Measurements from ENCODE around the gene WBP11.

DNA sequence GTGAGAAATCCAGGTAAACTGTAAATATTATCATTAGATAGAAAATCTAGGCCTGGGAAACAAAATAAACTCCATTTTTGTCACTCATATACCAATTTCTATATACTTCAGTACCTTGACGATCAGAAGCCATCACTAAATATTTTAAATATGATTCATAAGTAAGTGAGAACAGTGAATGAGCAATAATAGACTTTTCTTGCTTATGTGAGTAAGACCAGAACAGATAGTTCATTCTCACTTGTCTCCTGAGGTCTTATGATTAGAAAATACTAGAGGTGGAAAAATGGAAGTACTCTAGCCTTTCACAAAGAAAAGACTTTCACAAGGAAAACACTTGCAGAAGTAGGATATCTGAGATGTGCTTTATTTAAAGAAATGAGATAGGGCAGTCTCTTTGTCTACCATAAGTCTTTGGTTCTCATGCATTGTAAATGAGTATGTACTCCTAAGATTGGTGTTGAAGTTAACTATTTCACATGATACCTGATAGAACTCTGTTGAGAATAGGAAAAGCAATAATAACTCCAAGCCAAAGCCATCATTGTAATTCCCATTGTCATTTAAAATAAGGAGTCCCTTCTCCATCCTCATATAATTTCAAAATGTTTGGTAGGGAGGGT is 20.8 kb upstream of the WBP11 start:
- no peak for TF ChIP-seq POLR2AphosphoS5 (IDR thresholded peaks at IDR 0.05)
- no peak for TF ChIP-seq EP300 (IDR thresholded peaks at IDR 0.05)
- TF ChIP-seq, protein P1, sequence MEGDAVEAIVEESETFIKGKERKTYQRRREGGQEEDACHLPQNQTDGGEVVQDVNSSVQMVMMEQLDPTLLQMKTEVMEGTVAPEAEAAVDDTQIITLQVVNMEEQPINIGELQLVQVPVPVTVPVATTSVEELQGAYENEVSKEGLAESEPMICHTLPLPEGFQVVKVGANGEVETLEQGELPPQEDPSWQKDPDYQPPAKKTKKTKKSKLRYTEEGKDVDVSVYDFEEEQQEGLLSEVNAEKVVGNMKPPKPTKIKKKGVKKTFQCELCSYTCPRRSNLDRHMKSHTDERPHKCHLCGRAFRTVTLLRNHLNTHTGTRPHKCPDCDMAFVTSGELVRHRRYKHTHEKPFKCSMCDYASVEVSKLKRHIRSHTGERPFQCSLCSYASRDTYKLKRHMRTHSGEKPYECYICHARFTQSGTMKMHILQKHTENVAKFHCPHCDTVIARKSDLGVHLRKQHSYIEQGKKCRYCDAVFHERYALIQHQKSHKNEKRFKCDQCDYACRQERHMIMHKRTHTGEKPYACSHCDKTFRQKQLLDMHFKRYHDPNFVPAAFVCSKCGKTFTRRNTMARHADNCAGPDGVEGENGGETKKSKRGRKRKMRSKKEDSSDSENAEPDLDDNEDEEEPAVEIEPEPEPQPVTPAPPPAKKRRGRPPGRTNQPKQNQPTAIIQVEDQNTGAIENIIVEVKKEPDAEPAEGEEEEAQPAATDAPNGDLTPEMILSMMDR (IDR thresholded peaks at IDR 0.05) = no peak
